Skeletal muscle tissue (tissue), 4 donors: ENCODE results near the gene PLPP1. TPM values are rescaled to one million over a fixed set of nuclear protein-coding genes. Genes with fewer than 3 reads are reported as not detected.

ENCODE experiments used
- H3K27ac ChIP-seq: one replicate; pipeline ENCODE4 v1.7.0; 2013; ENCODE audit warnings: mild to moderate bottlenecking, low read depth, low read length, inconsistent platforms
- H3K27me3 ChIP-seq, 3 donors: one replicate each; pipeline ENCODE4 v1.7.0; 2013; ENCODE audit warnings: low read length in 3 of 3; ENCODE audit not compliant: control insufficient read depth in 3 of 3, insufficient read depth in 3 of 3
- H3K36me3 ChIP-seq, 3 donors: one replicate each; pipeline ENCODE4 v1.7.0; 2013; ENCODE audit warnings: low read length in 3 of 3; ENCODE audit not compliant: control insufficient read depth in 3 of 3, insufficient read depth in 3 of 3
- H3K4me1 ChIP-seq, 3 donors: one replicate each; pipeline ENCODE4 v1.7.0; 2013; ENCODE audit warnings: low read length in 3 of 3, mild to moderate bottlenecking in 3 of 3; ENCODE audit not compliant: control insufficient read depth in 3 of 3, insufficient read depth in 3 of 3
- H3K4me3 ChIP-seq, 3 donors: one replicate each; pipeline ENCODE4 v1.7.0; 2013; ENCODE audit warnings: low read length in 3 of 3
- H3K9ac ChIP-seq, 3 donors: one replicate each; pipeline ENCODE4 v1.7.0; 2013; ENCODE audit warnings: low read length in 3 of 3, mild to moderate bottlenecking in 3 of 3, moderate library complexity in 2 of 3, low read depth in 1 of 3
- H3K9me3 ChIP-seq, 3 donors: one replicate each; pipeline ENCODE4 v1.7.0; 2013; ENCODE audit warnings: low read length in 3 of 3; ENCODE audit not compliant: control insufficient read depth in 3 of 3
- total RNA-seq: library from RNA; depleted of rRNA; stranded (reverse); fragments of >200 nt; gene quantifications from one replicate; pipeline ENCODE4 v1.2.3, GENCODE V29; 2014
- donor health status: Osteomylitis.

Gene PLPP1
- total RNA-seq, 1 donor from 2014 or later: 101 TPM

DNA sequence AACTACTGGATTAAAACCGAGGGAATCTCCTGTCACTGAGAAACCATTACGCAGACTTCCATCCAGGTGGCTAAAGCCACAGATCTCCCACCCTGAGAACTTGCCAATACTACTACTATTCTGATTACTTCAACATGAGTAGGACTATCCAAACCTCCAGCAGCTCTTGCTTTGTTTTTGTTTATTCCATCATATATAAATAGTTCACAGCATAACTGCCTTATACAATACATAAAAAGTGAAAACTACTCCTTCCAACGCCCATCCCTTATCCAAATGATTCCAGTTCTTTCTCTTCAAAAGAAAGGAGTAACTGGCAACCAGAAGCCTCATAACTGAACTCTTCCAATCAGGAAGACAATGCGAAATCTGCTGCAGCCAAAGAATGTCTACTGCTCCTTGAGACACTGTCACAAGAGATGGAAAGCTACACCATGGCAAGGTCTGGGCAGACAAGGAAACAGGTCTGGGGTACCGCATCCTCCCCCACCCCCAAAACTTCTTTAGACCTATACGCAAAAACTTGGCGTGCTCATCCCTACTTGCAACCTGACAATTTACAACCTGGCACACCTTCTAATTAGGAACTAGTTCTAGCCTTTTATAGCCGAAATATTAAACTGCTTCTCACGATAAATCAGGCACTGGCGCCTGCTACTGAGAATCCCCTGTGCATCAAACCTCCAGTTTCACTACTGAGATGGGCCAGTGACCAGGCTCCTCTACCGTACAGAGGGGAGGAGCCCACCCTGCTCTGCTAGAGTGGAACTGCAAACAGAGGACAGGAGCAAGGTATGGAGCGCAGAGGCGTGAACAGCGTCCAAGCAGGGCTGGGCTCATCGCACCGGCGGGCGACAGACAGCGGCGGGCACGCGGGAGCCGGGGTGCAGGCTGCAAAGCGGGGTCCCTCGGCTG is 986 bp downstream of the PLPP1 start:
- H3K36me3 ChIP-seq: peaks cover 0 to 4% (median 3%) of the 10 kb centered on the region in 3 donors
- peaks cover 6 to 12% (median 10%) of the 10 kb centered on the region in 3 donors for H3K4me1 ChIP-seq
- peak overlapping the region; percentile 88 to 93 (median 92) for H3K9ac ChIP-seq
- H3K27me3 ChIP-seq: no peaks in the 10 kb centered on the region
- no peaks in the 10 kb centered on the region for H3K9me3 ChIP-seq
- peak overlapping the region; percentile 80 for H3K27ac ChIP-seq
- peak overlapping the region; percentile 94 to 96 (median 95) for H3K4me3 ChIP-seq

DNA sequence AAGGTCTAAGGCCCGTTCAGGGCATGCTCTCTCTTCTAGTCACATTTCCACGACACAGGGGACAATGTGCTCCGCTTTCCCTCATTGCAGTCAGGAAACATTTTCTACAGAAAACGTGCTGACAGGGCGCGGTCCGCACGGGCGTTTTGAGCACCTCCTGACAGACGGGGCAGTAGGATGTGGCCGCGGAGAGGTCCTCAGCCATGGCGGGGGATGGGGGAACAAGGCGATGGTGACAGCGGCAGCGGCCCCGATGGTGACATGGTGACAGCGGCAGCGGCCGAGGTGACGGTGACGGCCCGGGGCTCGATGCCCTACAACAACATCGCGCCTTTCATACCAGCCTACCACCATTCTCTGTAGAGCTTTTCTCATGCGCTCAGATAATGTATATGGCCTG is 4.1 kb downstream of the PLPP1 start:
- H3K4me1 ChIP-seq: peaks cover 6 to 15% (median 9%) of the 10 kb centered on the region in 3 donors
- H3K36me3 ChIP-seq: peaks cover 0 to 4% (median 3%) of the 10 kb centered on the region in 3 donors
- H3K9ac ChIP-seq: no peak overlapping the region
- H3K9me3 ChIP-seq: no peaks in the 10 kb centered on the region
- no peaks in the 10 kb centered on the region for H3K27me3 ChIP-seq
- no peak overlapping the region for H3K4me3 ChIP-seq
- no peak overlapping the region for H3K27ac ChIP-seq

DNA sequence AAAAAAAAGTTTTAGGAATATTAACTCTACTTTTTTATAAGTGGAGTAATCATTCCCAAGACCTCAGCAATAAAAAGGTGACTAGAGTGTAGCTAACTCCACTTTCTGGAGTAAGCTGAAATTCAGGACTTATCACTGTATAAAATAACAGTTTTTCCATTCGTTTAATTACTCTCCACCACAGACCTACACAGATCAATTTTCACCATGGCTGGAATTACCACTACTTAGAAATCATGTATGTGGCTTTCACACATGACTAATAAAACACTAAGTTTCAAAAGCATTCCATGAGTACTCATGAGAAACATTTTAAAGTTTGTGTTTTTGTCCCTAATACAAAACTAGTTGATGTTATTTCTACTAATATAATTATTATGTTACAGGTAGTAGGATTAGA is 9.9 kb downstream of the PLPP1 start:
- Histone ChIP-seq H3K9me3 (no peaks in the 10 kb centered on the region), H3K9ac (no peak overlapping the region), H3K27me3 (no peaks in the 10 kb centered on the region), H3K36me3 (no peaks in the 10 kb centered on the region), H3K27ac (no peak overlapping the region), H3K4me1 (peaks cover 7 to 22% (median 16%) of the 10 kb centered on the region in 3 donors), H3K4me3 (no peak overlapping the region)

DNA sequence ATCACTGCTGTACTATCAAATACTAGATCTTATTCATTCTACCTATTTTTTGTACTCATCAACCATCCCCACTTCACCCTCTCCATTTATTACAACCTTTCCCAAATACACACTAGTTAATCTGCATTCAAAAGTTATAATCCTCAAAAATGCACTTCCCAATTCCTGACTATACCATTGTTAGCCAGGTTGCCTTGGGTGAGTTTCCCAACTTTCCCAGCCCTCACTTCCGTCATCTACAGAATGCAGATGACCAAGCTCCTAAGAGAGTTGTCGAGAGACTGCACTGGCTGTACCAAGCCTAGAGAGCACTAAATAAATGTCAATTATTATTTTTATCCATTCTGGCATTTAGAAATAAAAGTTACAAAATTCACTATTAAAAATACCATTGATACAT is 11.5 kb downstream of the PLPP1 start:
- H3K9me3 ChIP-seq: no peaks in the 10 kb centered on the region
- no peak overlapping the region for H3K27ac ChIP-seq
- H3K36me3 ChIP-seq: no peaks in the 10 kb centered on the region
- peaks cover 14 to 25% (median 24%) of the 10 kb centered on the region in 3 donors for H3K4me1 ChIP-seq
- no peak overlapping the region for H3K9ac ChIP-seq
- no peak overlapping the region for H3K4me3 ChIP-seq
- no peaks in the 10 kb centered on the region for H3K27me3 ChIP-seq

DNA sequence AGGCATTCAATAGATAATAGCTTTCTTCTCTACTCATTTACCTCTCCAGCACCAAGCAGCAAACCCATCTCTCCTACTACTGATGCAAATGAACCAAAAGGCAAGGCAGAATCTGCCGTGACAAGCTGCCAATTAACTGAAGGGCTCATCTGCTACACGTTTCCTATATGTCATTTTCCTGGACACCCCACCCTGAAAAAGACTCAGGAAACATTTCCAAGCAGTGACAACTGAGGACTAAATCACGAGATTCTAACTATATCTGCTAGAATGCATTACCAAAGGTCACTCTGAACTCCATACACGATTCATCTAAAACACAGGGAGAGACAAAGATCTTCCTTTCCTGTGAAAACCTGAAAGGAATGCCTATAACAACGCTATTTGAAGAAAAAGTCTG is 12.9 kb downstream of the PLPP1 start:
- Histone ChIP-seq H3K9me3 (no peaks in the 10 kb centered on the region), H3K27ac (no peak overlapping the region), H3K4me1 (peaks cover 14 to 24% (median 21%) of the 10 kb centered on the region in 3 donors)

DNA sequence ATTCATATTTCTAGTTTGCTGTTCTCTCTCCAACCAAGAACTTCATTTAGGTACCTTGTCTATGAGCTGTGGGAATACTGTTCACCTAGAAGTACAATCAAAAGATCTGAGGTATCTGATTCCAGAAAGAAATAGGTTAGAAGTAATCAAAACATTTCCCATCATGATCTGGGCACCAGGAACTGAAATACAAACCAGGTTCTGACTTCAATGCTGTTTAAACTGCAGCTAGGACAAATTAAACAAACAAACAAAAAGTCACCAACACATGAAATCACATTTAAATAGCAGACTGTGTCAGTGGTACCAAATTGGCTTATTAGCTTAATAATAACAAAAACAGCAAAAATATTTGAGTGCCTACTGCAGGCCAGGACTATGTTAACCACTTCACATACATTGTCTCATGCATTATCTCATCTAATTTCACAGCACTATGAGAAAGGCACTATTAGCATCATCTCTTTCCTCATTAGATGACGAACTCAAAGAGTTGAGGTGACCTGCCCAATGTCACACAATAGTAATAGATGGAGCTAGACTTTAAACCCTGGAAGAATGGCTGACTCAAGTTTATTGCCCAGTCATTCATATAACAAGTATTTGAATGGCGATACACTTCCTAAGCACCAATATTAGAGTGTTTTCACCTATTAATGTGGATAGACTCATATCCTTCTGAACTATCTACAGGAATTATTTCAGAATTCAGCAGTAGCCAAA is 14.5 kb downstream of the PLPP1 start:
- H3K27ac ChIP-seq: no peak overlapping the region
- H3K4me1 ChIP-seq: peaks cover 14 to 38% (median 20%) of the 10 kb centered on the region in 3 donors
- no peaks in the 10 kb centered on the region for H3K36me3 ChIP-seq
- no peaks in the 10 kb centered on the region for H3K27me3 ChIP-seq
- no peaks in the 10 kb centered on the region for H3K9me3 ChIP-seq
- no peak overlapping the region for H3K9ac ChIP-seq
- H3K4me3 ChIP-seq: no peak overlapping the region

More for the DNA sequence above, 12.9 kb downstream of the PLPP1 start:
- no peak overlapping the region for H3K9ac ChIP-seq
- no peaks in the 10 kb centered on the region for H3K36me3 ChIP-seq
- H3K4me3 ChIP-seq: no peak overlapping the region
- no peaks in the 10 kb centered on the region for H3K27me3 ChIP-seq

DNA sequence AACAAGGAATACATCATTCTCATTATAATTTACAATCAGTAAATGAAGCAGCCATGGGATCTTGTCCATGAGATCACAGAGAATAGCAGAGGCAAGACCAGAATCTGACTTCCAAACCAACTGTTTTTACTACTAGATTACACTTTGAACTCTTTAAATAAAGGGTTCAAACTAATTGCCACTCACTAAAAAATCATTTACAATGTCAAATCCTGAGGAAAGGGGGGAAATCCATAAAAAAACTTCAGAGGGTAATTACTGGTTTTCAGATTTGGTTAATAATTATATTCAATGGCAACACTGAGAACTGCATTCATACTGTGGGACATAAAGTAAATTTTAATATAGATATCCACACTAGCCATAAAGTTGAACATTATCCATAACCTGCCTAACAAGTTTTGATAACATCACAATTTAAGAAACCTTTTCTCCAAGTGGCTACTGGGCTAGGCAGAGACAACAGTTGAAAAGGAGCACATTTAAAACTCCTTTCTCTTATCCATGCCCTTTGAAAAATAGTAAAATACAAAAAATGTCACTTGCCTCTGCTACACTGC is 15.9 kb downstream of the PLPP1 start:
- no peaks in the 10 kb centered on the region for H3K27me3 ChIP-seq
- no peak overlapping the region for H3K4me3 ChIP-seq
- H3K36me3 ChIP-seq: no peaks in the 10 kb centered on the region
- no peaks in the 10 kb centered on the region for H3K9me3 ChIP-seq
- H3K4me1 ChIP-seq: peaks cover 14 to 38% (median 19%) of the 10 kb centered on the region in 3 donors
- no peak overlapping the region for H3K27ac ChIP-seq
- H3K9ac ChIP-seq: no peak overlapping the region

DNA sequence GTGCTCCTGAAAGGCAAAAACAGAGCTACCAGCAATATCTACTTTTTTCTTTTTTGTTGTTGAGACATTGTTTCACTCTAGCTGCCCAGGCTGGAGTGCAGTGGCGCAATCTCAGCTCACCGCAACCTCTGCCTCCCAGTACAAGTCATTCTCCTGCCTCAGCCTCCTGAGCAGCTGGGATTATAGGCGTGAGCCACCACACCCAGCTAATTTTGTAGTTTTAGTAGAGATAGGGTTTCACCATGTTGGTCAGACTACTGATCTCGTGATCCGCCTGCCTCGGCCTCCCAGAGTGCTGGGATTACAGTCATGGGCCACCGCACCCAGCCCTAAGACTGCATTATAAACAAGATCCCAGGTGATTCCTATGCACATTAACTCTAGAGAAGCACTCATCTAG is 17.0 kb downstream of the PLPP1 start:
- no peak overlapping the region for H3K9ac ChIP-seq
- H3K4me1 ChIP-seq: peaks cover 12 to 38% (median 12%) of the 10 kb centered on the region in 3 donors
- no peaks in the 10 kb centered on the region for H3K36me3 ChIP-seq
- H3K4me3 ChIP-seq: no peak overlapping the region
- H3K27ac ChIP-seq: no peak overlapping the region
- no peaks in the 10 kb centered on the region for H3K9me3 ChIP-seq
- no peaks in the 10 kb centered on the region for H3K27me3 ChIP-seq

DNA sequence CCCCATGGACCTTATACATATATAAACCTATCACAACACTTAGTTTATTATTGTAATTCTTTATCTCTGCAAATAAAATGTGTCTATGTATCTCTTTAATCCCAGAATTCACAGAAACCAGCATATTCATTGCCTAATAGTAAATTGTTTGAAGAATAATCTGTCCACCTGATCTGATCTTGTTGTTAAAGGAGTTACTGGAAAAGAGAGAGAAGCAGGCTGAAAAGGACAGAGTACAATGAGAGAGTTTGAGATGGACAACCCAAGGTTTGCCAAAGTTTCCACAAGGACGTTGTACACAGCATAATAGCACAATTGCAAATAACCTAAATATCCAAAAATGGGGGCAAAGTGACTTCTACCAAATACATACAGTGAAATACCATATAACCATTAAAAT is 23.8 kb downstream of the PLPP1 start:
- no peak overlapping the region for H3K9ac ChIP-seq
- H3K4me3 ChIP-seq: no peak overlapping the region
- peak overlapping the region; percentile 31 for H3K27ac ChIP-seq
- no peaks in the 10 kb centered on the region for H3K36me3 ChIP-seq
- peaks cover 17 to 31% (median 29%) of the 10 kb centered on the region in 3 donors for H3K4me1 ChIP-seq
- H3K27me3 ChIP-seq: no peaks in the 10 kb centered on the region
- no peaks in the 10 kb centered on the region for H3K9me3 ChIP-seq
